Endothelial cell of umbilical vein (primary cell): ENCODE data around the gene SAMD14. TPM values are rescaled to one million over a fixed set of nuclear protein-coding genes. Genes with fewer than 3 reads are reported as not detected.

Experiments
- BruUV-seq: library from RNA; stranded (reverse); fragments of 400-500 nt; replicated peaks from 2 replicates; lab custom pipeline; 2021; lab: Mats Ljungman, UMichigan
- CTCF ChIA-PET: fragments of 300-600, 350-600 bp; sonication (Branson Sonifier 250); formaldehyde crosslinking; loops from one replicate; lab custom pipeline; 2021; ENCODE audit warnings: antibody characterized with exemption, inconsistent platforms; lab: Charles Lee
- POLR2A ChIA-PET: fragments of 300-600, 350-600 bp; sonication (Branson Sonifier 250); formaldehyde crosslinking; loops from one replicate; lab custom pipeline; 2021; ENCODE audit warnings: antibody characterized with exemption, inconsistent platforms; lab: Charles Lee
- DNase-seq: peaks from one replicate; pipeline ENCODE4 v3.0.0-alpha.2; 2011; ENCODE audit warnings: low read depth, low spot score
- FAIRE-seq: peaks from 2 replicates; lab custom pipeline; 2011; peaks lifted over from hg19 to GRCh38; lab: Jason Lieb, UNC
- H2AFZ ChIP-seq: 2 replicates; pipeline ENCODE4 v1.6.0; 2012; ENCODE audit warnings: low read depth, low read length, control low read depth, inconsistent platforms
- H3K27ac ChIP-seq: 2 replicates; pipeline ENCODE4 v1.5.1; 2011; ENCODE audit warnings: low read depth, mild to moderate bottlenecking, control low read depth, low read length, moderate library complexity; ENCODE audit not compliant: insufficient read depth
- H3K27me3 ChIP-seq, 2 experiments: 2 replicates each; pipeline versions ENCODE4 v1.6.0 to v1.6.1; 2011; ENCODE audit warnings: low read length in 2 of 2, mixed read lengths in 1 of 2; ENCODE audit not compliant: control insufficient read depth in 2 of 2, insufficient read depth in 2 of 2
- H3K36me3 ChIP-seq, 2 experiments: 2 replicates in 1 of 2; 3 replicates in 1 of 2; pipeline ENCODE4 v1.5.1; 2011; ENCODE audit warnings: low read length in 2 of 2, mild to moderate bottlenecking in 1 of 2, moderate library complexity in 1 of 2; ENCODE audit not compliant: control insufficient read depth in 2 of 2, insufficient read depth in 2 of 2; ENCODE audit errors: extremely low read depth in 1 of 2
- H3K4me1 ChIP-seq: 3 replicates; pipeline ENCODE4 v1.5.1; 2011; ENCODE audit warnings: mild to moderate bottlenecking, low read length; ENCODE audit not compliant: control insufficient read depth, insufficient read depth; ENCODE audit errors: extremely low read depth
- H3K4me2 ChIP-seq: 2 replicates; pipeline ENCODE4 v1.6.1; 2011; ENCODE audit warnings: low read length, control low read depth, mixed read lengths; ENCODE audit not compliant: insufficient read depth
- H3K4me3 ChIP-seq, 3 experiments: fragments of 200-600 bp in 1 of 3; sonication (generic), shearing (Covaris generic) in 1 of 3; replicated peaks in 1 of 3; 2 replicates each; pipeline ENCODE4 v1.5.1; 2011 to 2016; ENCODE audit warnings: control low read depth in 3 of 3, low read length in 3 of 3, mild to moderate bottlenecking in 2 of 3, inconsistent platforms in 1 of 3, low read depth in 1 of 3, moderate library complexity in 1 of 3; ENCODE audit not compliant: insufficient read depth in 1 of 3
- H3K79me2 ChIP-seq: 2 replicates; pipeline ENCODE4 v1.6.0; 2012; ENCODE audit warnings: low read length, inconsistent platforms; ENCODE audit not compliant: control insufficient read depth, insufficient read depth
- H3K9ac ChIP-seq: replicated peaks from 2 replicates; pipeline ENCODE3; 2011; ENCODE audit warnings: low read length, control low read depth; ENCODE audit not compliant: insufficient read depth; ENCODE audit errors: extremely low read depth
- H3K9me1 ChIP-seq: replicated peaks from 3 replicates; pipeline ENCODE4 v1.6.0; 2011; ENCODE audit warnings: mild to moderate bottlenecking, low read length; ENCODE audit not compliant: control insufficient read depth, insufficient read depth; ENCODE audit errors: extremely low read depth
- H3K9me3 ChIP-seq: replicated peaks from 2 replicates; pipeline ENCODE4 v1.5.1; 2012; ENCODE audit warnings: low read length, inconsistent platforms; ENCODE audit not compliant: control insufficient read depth, insufficient read depth
- H4K20me1 ChIP-seq: replicated peaks from 2 replicates; pipeline ENCODE3; 2011; ENCODE audit warnings: mild to moderate bottlenecking, low read length; ENCODE audit not compliant: control insufficient read depth, insufficient read depth; ENCODE audit errors: extremely low read depth
- CTCF ChIP-seq, 2 donors: IDR thresholded peaks; 1 replicate in 1 of 2; 2 replicates in 1 of 2; pipeline ENCODE4 v1.5.1; 2011; ENCODE audit warnings: low read length in 2 of 2, mild to moderate bottlenecking in 2 of 2, moderate library complexity in 2 of 2, control low read depth in 1 of 2, inconsistent platforms in 1 of 2, low read depth in 1 of 2; ENCODE audit not compliant: insufficient read depth in 1 of 2; ENCODE audit errors: extremely low read depth in 1 of 2
- FOS ChIP-seq: IDR thresholded peaks from 2 replicates; pipeline ENCODE4 v1.6.1; 2011; ENCODE audit warnings: mild to moderate bottlenecking, low read length, moderate library complexity, borderline replicate concordance; ENCODE audit not compliant: insufficient read depth
- POLR2AphosphoS5 ChIP-seq: IDR thresholded peaks from 2 replicates; pipeline ENCODE4 v1.6.1; 2012; ENCODE audit warnings: low read depth, mild to moderate bottlenecking, control low read depth, low read length, moderate library complexity; ENCODE audit not compliant: insufficient read depth
- dilution Hi-C: fragments of 300-500 bp; cut with MboI; formaldehyde crosslinking; loops from one replicate; pipeline ENCODE4 v1.15.0; 2019; ENCODE audit warnings: low sequenced_read_pairs; ENCODE audit not compliant: extremely low pct_ligation_motif_present
- intact Hi-C: fragments of 100-400 bp; cut with micrococcal nuclease; formaldehyde crosslinking; loops from one replicate; pipeline ENCODE4 v1.10.0; 2022
- polyA plus RNA-seq, 4 experiments: library from polyadenylated mRNA; depleted of rRNA in 3 of 4; stranded (reverse) in 3 of 4; unstranded in 1 of 4; fragments of >200 nt; gene quantifications; 2 replicates each; pipeline versions ENCODE4 v1.2.1 to v1.2.3, GENCODE V29; 2011 to 2012; ENCODE audit warnings: missing spikeins in 1 of 4
- total RNA-seq: library from RNA; stranded (reverse); gene quantifications from 2 replicates; pipeline ENCODE4 v1.2.3, GENCODE V29; 2021
- TF ChIP-seq, protein P1 (sequence below): IDR thresholded peaks from 2 replicates; pipeline ENCODE4 v1.6.1; 2011; ENCODE audit not compliant: insufficient read depth, insufficient read length

Gene SAMD14
- total and polyA plus RNA-seq, 2 donors (not counting 3 experiments of a cell fraction or from before 2014, with no cell fraction given): 6.8 to 15.6 TPM

DNA sequence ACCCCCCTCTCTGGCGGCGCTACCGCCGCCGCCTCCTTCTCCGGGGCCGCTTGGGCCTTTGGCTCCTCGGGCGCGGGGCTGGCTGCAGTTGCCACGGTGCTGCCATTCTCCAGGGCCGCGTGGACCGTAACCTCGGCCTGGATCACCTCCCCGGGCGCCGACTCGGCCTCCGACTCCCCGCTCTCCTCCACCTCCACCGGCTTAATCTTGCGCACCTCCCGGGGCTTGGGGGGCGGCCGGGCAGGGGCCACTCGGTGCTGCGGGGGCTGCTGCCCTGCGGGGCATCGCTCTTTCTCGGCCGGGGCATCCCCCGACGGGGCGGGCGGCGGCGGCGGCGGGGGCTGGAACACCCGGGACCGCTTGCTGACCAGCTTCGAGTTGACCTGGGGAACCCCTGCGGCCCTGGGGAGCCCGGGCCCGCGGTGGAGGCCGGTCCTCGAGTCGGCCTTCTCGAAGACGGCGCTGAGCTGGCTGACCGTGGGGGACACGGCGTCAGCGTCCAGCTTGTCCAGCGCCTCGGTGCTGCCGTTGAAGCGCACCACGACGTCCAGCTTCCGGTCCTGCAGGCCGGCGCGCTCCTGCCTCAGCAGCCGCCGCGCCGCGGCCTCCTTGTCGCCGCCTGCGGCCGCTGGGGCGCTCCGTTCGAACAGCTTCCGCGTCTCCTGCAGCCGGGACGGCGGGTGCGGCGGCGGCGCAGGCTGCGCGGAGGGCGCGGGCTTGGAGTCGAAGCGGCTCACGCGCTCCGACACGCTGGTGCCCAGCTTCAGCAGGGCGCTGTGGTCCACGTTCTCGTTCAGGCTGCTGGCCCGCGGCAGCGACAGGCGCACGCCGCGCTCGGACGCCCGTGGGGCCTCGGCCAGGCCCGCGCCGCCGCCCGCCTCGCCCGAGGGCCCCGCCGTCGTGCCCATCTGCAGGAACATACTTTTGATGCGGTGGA, 19.7 kb upstream of the SAMD14 start:
- ChIA-PET POLR2A (no interaction called here), CTCF (interaction anchor here (1.3 to 4.3 kb wide), 5 partner anchors 10 to 55 kb away, joined by 3 to 27 read pairs (median 15); partner anchors contain the start of gene PDK2)
- TF ChIP-seq, protein P1, sequence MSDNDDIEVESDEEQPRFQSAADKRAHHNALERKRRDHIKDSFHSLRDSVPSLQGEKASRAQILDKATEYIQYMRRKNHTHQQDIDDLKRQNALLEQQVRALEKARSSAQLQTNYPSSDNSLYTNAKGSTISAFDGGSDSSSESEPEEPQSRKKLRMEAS: no peak
- TF ChIP-seq POLR2AphosphoS5: peak; percentile 39
- no peak for TF ChIP-seq FOS
- no peak overlapping the region for H2AFZ ChIP-seq
- H3K79me2 ChIP-seq: peaks cover 60% of the 10 kb centered on the region
- BruUV-seq: no TSS peak
- FAIRE-seq (peak; percentile 53), DNase-seq (peak; percentile 59)
- intact Hi-C loops: no loop called here
- no peaks in the 10 kb centered on the region for H3K27me3 ChIP-seq
- H3K36me3 ChIP-seq: peaks cover 0 to 5% of the 10 kb centered on the region in 2 experiments
- H3K9ac ChIP-seq: peak overlapping the region; percentile 76
- H3K9me3 ChIP-seq: no peaks in the 10 kb centered on the region
- peak overlapping the region; percentile 17 for H3K27ac ChIP-seq
- peak overlapping the region; percentile 54 for H3K4me2 ChIP-seq
- dilution Hi-C loops: no loop called here
- H4K20me1 ChIP-seq: no peaks in the 10 kb centered on the region
- H3K4me1 ChIP-seq: peaks cover 32% of the 10 kb centered on the region
- H3K9me1 ChIP-seq: no peaks in the 10 kb centered on the region
- H3K4me3 ChIP-seq: peak overlapping the region; percentile 53 to 85 (median 82)

DNA sequence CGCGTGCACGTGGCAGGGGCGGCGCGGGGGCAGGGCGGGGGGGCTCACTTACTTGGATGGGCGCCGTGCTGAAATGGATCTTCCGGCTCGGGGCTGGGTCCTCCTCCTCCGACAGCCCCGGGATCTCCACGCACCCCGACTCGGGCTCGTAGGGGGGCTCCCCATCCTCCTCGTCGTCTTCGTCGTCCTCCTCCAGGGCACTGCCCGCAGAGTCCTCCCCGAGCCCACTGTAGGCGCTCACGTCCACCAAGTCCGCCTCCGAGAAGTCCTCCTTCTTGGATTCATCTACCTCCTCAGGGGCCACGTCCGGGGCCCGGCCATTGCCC, 19.1 kb upstream of the SAMD14 start:
- peak overlapping the region; percentile 53 to 82 (median 63) for H3K4me3 ChIP-seq
- intact Hi-C loops: no loop called here
- CTCF ChIA-PET: interaction anchor here (1.3 to 4.3 kb wide), 5 partner anchors 9 to 54 kb away, joined by 3 to 27 read pairs (median 13); partner anchors contain the start of gene PDK2
- FAIRE-seq (no peak), DNase-seq (no peak)
- dilution Hi-C loops: no loop called here
- H3K27ac ChIP-seq: peak overlapping the region; percentile 17
- H3K79me2 ChIP-seq: peaks cover 63% of the 10 kb centered on the region
- peak; percentile 58 for TF ChIP-seq POLR2AphosphoS5
- TF ChIP-seq CTCF (IDR thresholded peaks at IDR 0.05; ENCODE audit: extremely low read depth in 1 of 2, insufficient read depth in 1 of 2, low read depth in 1 of 2, low read length in 2 of 2): no peak
- H4K20me1 ChIP-seq: no peaks in the 10 kb centered on the region
- H3K27me3 ChIP-seq: no peaks in the 10 kb centered on the region
- H3K9me3 ChIP-seq: no peaks in the 10 kb centered on the region
- H3K9ac ChIP-seq: peak overlapping the region; percentile 38
- POLR2A ChIA-PET: no interaction called here
- H3K9me1 ChIP-seq: no peaks in the 10 kb centered on the region
- H2AFZ ChIP-seq: no peak overlapping the region
- H3K4me1 ChIP-seq: peaks cover 32% of the 10 kb centered on the region
- BruUV-seq: no TSS peak
- peak overlapping the region; percentile 54 for H3K4me2 ChIP-seq
- H3K36me3 ChIP-seq: peaks cover 0 to 10% of the 10 kb centered on the region in 2 experiments
